Astrocyte (in vitro differentiated cells and primary cell): ENCODE measurements around the gene TMA7B. TPM values are rescaled to one million over a fixed set of nuclear protein-coding genes. Genes with fewer than 3 reads are reported as not detected.

ENCODE experiments used
- DNase-seq: peaks from one replicate; pipeline ENCODE4 v3.0.0-alpha.2; 2010; ENCODE audit warnings: low read depth
- FAIRE-seq: peaks from 2 replicates; lab custom pipeline; 2011; peaks lifted over from hg19 to GRCh38; lab: Jason Lieb, UNC
- H2AFZ ChIP-seq: 2 replicates; pipeline ENCODE4 v1.6.0; 2012; ENCODE audit warnings: low read depth, low read length, inconsistent platforms
- H3K27ac ChIP-seq: 2 replicates; pipeline ENCODE4 v1.5.1; 2011; ENCODE audit warnings: low read depth, low read length, inconsistent platforms
- H3K27me3 ChIP-seq: 2 replicates; pipeline ENCODE4 v1.6.0; 2011; ENCODE audit warnings: low read length, inconsistent platforms; ENCODE audit not compliant: insufficient read depth
- H3K36me3 ChIP-seq: 2 replicates; pipeline ENCODE4 v1.5.1; 2011; ENCODE audit warnings: low read length, inconsistent platforms; ENCODE audit not compliant: insufficient read depth
- H3K4me1 ChIP-seq: 2 replicates; pipeline ENCODE4 v1.5.1; 2011; ENCODE audit warnings: low read length, inconsistent platforms; ENCODE audit not compliant: insufficient read depth
- H3K4me2 ChIP-seq: 2 replicates; pipeline ENCODE4 v1.6.0; 2012; ENCODE audit warnings: low read length, inconsistent platforms
- H3K4me3 ChIP-seq: 2 replicates; pipeline ENCODE4 v1.5.1; 2011; ENCODE audit warnings: low read depth, mild to moderate bottlenecking, low read length, inconsistent platforms; ENCODE audit not compliant: insufficient read depth
- H3K79me2 ChIP-seq: 2 replicates; pipeline ENCODE4 v1.6.0; 2012; ENCODE audit warnings: mild to moderate bottlenecking, low read length, inconsistent platforms; ENCODE audit not compliant: insufficient read depth
- H3K9ac ChIP-seq: 2 replicates; pipeline ENCODE4 v1.6.0; 2012; ENCODE audit warnings: mild to moderate bottlenecking, low read length, inconsistent platforms
- H3K9me3 ChIP-seq: 2 replicates; pipeline ENCODE4 v1.5.1; 2012; ENCODE audit warnings: low read depth, mild to moderate bottlenecking, low read length, inconsistent platforms; ENCODE audit not compliant: insufficient read depth
- H4K20me1 ChIP-seq: 2 replicates; pipeline ENCODE4 v1.6.0; 2012; ENCODE audit warnings: low read length, inconsistent platforms; ENCODE audit not compliant: insufficient read depth
- H3K27ac Mint-ChIP-seq: one replicate; pipeline ENCODE4 v1.8.0; 2021; ENCODE audit warnings: mild to moderate bottlenecking, mixed read lengths; ENCODE audit not compliant: unreplicated experiment
- H3K27me3 Mint-ChIP-seq: one replicate; pipeline ENCODE4 v1.8.0; 2021; ENCODE audit warnings: low read depth, mixed read lengths; ENCODE audit not compliant: unreplicated experiment
- H3K36me3 Mint-ChIP-seq: one replicate; pipeline ENCODE4 v1.8.0; 2021; ENCODE audit warnings: low read depth, mixed read lengths; ENCODE audit not compliant: unreplicated experiment
- H3K4me1 Mint-ChIP-seq: one replicate; pipeline ENCODE4 v1.8.0; 2021; ENCODE audit warnings: low read depth, mixed read lengths; ENCODE audit not compliant: unreplicated experiment
- H3K4me3 Mint-ChIP-seq: one replicate; pipeline ENCODE4 v1.8.0; 2021; ENCODE audit warnings: mild to moderate bottlenecking, moderate library complexity, mixed read lengths; ENCODE audit not compliant: unreplicated experiment
- H3K9me3 Mint-ChIP-seq: one replicate; pipeline ENCODE4 v1.8.0; 2021; ENCODE audit warnings: mild to moderate bottlenecking, mixed read lengths; ENCODE audit not compliant: unreplicated experiment
- EZH2 ChIP-seq: IDR thresholded peaks from 2 replicates; pipeline ENCODE4 v1.6.1; 2012; ENCODE audit warnings: mild to moderate bottlenecking, low read length, inconsistent platforms; ENCODE audit not compliant: insufficient read depth
- total RNA-seq: library from RNA; stranded (reverse); gene quantifications from 2 replicates; pipeline ENCODE4 v1.2.1, GENCODE V29; 2021
- TF ChIP-seq, protein P1 (sequence below): IDR thresholded peaks from 2 replicates; pipeline ENCODE4 v1.5.1; 2011; ENCODE audit warnings: low read depth, mild to moderate bottlenecking, inconsistent platforms, low read length, moderate library complexity; ENCODE audit not compliant: insufficient read depth

TMA7B gene
- total RNA-seq, 1 donor from 2014 or later, result not detected

DNA sequence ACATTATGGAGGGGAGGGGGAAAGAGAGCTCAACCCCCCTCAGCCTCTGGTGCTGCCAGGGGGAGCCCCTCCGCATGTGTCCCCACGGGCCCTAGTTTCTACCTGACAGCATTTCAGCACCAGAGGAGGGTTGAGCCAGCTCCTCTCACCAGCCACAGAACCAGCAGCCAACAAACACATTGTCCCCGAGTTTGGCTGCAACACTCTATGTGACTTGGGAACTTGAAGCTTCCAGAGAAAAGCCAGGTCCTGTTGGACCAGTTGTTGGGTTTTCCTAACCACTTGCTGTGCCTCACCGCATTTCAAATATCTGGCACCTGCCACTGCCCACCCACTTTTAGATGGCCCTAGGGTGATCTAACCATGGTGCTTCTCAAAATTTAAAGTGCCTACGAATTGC lies 13.5 kb downstream of the TMA7B start:
- H3K4me1 Mint-ChIP-seq, result peaks cover 5% of the 10 kb centered on the region
- Histone ChIP-seq H3K27me3 (peaks cover 26% of the 10 kb centered on the region), H3K9ac (no peak overlapping the region), H4K20me1 (no peaks in the 10 kb centered on the region), H3K4me2 (no peak overlapping the region), H3K4me1 (peaks cover 3% of the 10 kb centered on the region), H3K27ac (no peak overlapping the region), H2AFZ (no peak overlapping the region), H3K4me3 (no peak overlapping the region), H3K79me2 (no peaks in the 10 kb centered on the region), H3K9me3 (no peaks in the 10 kb centered on the region), H3K36me3 (no peaks in the 10 kb centered on the region)
- H3K4me3 Mint-ChIP-seq, result no peak overlapping the region
- H3K27me3 Mint-ChIP-seq, result peaks cover 54% of the 10 kb centered on the region
- TF ChIP-seq, protein P1, sequence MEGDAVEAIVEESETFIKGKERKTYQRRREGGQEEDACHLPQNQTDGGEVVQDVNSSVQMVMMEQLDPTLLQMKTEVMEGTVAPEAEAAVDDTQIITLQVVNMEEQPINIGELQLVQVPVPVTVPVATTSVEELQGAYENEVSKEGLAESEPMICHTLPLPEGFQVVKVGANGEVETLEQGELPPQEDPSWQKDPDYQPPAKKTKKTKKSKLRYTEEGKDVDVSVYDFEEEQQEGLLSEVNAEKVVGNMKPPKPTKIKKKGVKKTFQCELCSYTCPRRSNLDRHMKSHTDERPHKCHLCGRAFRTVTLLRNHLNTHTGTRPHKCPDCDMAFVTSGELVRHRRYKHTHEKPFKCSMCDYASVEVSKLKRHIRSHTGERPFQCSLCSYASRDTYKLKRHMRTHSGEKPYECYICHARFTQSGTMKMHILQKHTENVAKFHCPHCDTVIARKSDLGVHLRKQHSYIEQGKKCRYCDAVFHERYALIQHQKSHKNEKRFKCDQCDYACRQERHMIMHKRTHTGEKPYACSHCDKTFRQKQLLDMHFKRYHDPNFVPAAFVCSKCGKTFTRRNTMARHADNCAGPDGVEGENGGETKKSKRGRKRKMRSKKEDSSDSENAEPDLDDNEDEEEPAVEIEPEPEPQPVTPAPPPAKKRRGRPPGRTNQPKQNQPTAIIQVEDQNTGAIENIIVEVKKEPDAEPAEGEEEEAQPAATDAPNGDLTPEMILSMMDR, result no peak
- no peak for TF ChIP-seq EZH2
- peaks cover 2% of the 10 kb centered on the region for H3K36me3 Mint-ChIP-seq
- FAIRE-seq, result no peak
- H3K9me3 Mint-ChIP-seq, result no peaks in the 10 kb centered on the region
- DNase-seq, result no peak
- H3K27ac Mint-ChIP-seq, result no peak overlapping the region

- Histone ChIP-seq H3K4me1 (no peaks in the 10 kb centered on the region), H3K79me2 (no peaks in the 10 kb centered on the region), H3K4me3 (no peak overlapping the region), H3K27me3 (peaks cover 26% of the 10 kb centered on the region), H3K4me2 (no peak overlapping the region), H2AFZ (no peak overlapping the region), H4K20me1 (no peaks in the 10 kb centered on the region), H3K27ac (no peak overlapping the region), H3K9ac (no peak overlapping the region), H3K9me3 (no peaks in the 10 kb centered on the region), H3K36me3 (no peaks in the 10 kb centered on the region)
- FAIRE-seq (no peak), DNase-seq (no peak)
- H3K9me3 Mint-ChIP-seq, result no peaks in the 10 kb centered on the region
- H3K4me1 Mint-ChIP-seq, result peaks cover 2% of the 10 kb centered on the region
- H3K27me3 Mint-ChIP-seq, result peaks cover 54% of the 10 kb centered on the region
- H3K4me3 Mint-ChIP-seq, result no peak overlapping the region
- TF ChIP-seq, protein P1, result no peak
- no peak for TF ChIP-seq EZH2
- H3K27ac Mint-ChIP-seq, result no peak overlapping the region
- peaks cover 2% of the 10 kb centered on the region for H3K36me3 Mint-ChIP-seq
Observed at GRCh38 chr22:39974065-39974464, 13.9 kb downstream of the TMA7B start.

GRCh38 chr22:39979048-39979447 lies 18.9 kb downstream of the TMA7B start:
- Histone ChIP-seq H3K4me3 (no peak overlapping the region), H3K36me3 (no peaks in the 10 kb centered on the region), H3K27ac (no peak overlapping the region), H3K79me2 (no peaks in the 10 kb centered on the region), H3K4me1 (no peaks in the 10 kb centered on the region), H3K4me2 (no peak overlapping the region), H2AFZ (no peak overlapping the region), H4K20me1 (no peaks in the 10 kb centered on the region), H3K9ac (no peak overlapping the region), H3K27me3 (peaks cover 27% of the 10 kb centered on the region), H3K9me3 (no peaks in the 10 kb centered on the region)
- FAIRE-seq (no peak), DNase-seq (no peak)
- peaks cover 52% of the 10 kb centered on the region for H3K27me3 Mint-ChIP-seq
- no peak for TF ChIP-seq EZH2
- TF ChIP-seq, protein P1, result no peak
- peaks cover 4% of the 10 kb centered on the region for H3K36me3 Mint-ChIP-seq
- no peaks in the 10 kb centered on the region for H3K9me3 Mint-ChIP-seq
- H3K4me3 Mint-ChIP-seq, result no peak overlapping the region
- H3K27ac Mint-ChIP-seq, result no peak overlapping the region
- peaks cover 1% of the 10 kb centered on the region for H3K4me1 Mint-ChIP-seq
